HS-27A (cell line): Measurements from ENCODE around the gene OPTC.
"Not testable (repeated sequence)": the region's sequence is repeated elsewhere in the genome, so short reads cannot be mapped to it uniquely, and the experiment has no call there.

Experiments used
- DNase-seq: peaks from one replicate; pipeline ENCODE4 v3.0.0-alpha.2; 2012; ENCODE audit warnings: low read depth, missing footprints

OPTC gene

DNA sequence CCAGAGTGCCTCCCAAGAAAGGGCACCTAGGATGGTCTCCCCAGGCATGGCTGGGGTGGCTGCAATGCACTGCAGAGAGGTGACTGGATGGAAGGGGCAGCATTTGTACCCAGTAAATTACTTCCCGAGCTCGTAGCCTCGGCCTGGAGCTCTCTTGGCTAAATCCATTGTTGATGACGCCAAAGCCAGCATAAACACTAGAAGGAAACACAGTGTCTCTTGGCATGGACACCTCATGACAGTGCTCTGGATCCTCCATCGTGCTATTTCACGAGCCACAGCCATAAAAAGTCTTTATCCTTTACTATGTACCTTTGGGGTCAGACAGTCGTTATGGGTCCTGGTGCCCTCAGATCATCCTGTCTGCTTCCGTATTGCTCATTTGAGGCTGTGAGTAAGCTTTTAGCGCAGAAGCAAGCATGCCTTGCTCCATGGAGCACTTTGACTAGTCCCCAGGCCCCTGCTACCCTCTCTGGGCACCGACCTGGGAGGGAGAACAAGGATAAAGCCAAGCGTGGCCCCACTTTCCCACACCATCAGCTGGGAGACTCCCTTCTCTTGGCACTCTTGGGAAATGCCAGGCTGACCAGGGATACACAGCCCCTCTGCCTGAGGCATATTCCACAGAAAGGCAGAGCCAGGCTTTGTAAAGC, 28.7 kb upstream of the OPTC start:
- DNase-seq = no peak

DNA sequence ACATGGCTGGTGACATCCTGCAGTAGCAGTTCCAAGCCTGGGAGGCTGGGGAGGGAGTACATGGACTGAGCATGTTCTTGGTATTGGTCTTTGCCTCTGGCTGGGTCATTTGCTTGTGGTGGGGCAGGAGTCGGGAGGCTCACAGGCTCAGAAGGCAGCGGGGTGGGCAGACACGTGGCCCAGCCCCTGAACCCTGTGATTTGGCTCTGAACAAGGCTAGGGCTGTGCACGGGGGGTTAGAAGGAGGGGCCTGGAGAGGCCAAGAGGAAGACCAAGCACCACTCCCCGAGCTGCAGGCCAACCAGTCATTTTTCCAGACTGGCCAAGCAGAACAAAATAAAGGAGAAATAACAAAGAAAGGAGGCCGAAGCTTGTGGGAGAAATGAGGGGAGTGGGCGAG, 28.0 kb upstream of the OPTC start:
- no peak for DNase-seq

DNA sequence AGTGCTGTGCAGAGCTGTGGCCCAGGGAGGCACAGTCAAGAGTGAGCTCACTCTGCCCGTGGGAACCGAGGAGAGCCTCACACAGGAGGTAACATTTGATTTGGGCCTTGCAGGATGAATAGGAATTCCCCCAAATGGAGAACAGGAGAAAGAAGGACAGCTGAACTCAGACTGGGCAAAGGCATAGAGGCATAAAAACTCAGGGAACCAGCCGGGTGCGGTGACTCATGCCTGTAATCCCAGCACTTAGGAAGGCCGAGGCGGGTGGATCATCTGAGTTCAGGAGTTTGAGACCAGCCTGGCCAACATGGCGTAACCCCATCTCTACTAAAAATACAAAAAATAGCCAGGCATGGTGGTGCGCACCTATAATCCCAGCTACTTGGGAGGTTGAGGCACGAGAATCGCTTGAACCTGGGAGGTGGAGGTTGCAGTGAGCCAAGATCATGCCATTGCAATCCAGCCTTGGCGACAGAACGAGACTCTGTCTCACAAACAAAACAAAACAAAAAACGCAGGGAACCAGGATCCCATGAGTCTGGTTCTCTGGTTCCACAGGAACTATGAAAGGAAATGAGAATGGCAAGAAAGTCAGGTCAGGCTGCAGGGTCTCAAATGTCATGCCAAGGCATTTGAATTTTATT, 26.9 kb upstream of the OPTC start:
- DNase-seq = not testable (repeated sequence)

DNA sequence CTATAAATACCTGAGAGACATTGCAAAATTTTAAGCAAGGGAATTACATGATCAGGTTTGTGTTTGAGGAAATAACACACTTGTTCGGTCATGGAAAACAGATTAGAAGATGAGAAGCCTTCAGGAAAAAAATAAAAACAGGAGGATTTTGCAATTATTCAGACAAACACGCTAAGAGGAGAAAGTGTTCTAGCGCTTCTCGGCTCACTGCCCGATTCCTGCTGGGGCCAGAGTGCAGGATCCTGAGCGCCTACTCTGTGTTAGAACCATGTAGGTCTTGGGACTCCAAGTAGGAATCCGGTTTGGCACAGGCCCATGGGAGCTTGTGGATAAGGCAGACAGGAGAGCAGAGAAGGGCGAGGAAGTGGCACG, 26.4 kb upstream of the OPTC start:
- DNase-seq = no peak

DNA sequence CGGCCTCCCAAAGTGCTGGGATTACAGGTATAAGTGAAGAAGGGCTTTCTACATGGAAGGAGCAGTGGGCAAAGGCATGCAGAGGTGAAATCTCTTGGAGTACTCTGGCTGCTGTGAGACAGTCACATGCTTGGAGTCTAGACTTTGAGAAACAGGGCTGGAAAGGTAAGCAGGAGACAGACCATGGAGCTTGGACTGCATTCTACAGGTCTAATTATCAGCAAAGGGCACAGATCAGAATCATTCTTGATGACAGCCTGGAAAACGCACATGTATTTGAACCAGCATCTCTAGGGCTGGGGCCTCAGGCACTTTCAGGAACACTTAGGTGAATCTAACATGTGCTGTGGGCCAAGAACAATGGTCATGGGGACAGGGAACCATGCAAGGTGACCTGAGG, 25.6 kb upstream of the OPTC start:
- no peak for DNase-seq

DNA sequence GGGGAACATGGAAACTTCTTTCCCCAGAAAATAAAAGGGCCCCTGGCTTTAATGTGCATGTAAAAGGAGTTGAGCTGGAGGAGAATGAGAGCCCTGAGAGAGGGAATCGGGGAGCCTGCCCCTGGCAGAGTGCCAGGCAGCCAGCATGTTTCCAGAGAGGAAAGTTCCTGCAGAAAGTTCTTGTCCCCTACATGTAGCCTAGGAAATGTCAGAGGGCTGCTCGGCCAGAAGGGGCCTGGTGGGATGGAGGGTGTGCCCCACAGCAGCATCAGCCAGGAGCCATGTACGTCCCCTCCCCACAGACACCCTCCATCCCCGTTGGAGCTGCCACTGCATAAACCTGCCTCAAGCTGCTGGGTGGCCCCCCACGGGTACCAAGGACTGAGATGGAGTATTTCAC, 23.7 kb upstream of the OPTC start:
- no peak for DNase-seq

DNA sequence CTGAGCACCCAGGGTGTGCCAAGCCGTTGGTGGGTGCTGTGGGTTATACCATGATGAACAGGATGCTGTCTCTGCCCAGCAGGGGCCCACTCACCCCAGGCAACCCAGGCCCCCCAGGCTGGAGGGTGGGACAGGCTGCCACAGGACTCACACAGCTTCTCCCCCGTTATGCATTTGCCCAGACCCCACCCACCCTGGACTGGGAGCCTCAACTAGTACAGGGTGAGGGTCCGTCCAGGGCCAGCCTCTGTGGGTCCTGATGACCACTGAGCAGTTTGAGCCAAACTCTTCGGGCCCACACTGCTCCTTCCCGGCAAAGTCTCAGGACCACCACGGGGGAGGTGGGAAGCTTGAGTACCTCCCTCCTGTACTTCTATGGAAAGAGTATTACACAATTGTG, 22.1 kb upstream of the OPTC start:
- DNase-seq = no peak

DNA sequence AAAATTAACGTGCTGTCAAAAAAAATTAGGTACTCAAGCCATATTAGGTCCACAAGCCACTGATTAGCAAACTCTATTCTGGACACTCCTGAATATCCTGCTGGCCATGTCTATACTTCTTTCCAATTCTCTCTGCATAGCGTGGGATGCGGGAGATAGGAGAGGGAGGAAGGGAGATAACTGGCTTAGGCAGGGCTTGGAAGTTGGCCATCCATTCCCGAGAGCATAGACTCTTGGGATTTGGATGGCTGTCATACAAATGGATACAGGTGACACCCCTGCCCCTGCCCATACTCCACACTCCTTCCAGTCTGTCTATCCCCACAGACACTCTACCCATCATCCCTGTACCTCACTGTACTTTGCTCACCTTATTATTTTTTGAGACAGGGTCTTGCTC, 20.7 kb upstream of the OPTC start:
- no peak for DNase-seq

DNA sequence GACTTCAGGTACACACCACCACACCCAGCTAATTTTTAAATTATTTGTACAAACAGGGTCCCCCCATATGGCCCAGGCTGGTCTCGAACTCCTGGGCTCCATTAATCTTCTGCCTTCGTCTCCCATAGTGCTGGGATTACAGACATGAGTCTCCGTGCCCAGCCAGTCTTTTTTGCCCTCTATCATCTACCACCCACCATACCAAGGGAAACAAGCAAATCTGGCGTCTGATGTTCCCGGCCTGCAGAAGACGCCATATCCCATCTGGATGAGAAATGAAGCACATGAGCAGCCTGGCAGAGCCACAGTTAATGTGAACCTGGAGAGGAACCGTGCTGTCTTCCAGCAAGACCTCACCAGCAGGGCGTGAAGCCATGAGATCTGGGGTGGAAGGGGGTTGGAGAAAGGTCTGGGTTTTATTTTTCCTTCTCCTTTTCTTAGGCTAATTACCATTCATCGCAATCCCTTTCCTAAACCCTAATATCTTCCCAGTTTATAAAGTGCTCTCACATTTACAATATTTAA, 20.1 kb upstream of the OPTC start:
- no peak for DNase-seq

DNA sequence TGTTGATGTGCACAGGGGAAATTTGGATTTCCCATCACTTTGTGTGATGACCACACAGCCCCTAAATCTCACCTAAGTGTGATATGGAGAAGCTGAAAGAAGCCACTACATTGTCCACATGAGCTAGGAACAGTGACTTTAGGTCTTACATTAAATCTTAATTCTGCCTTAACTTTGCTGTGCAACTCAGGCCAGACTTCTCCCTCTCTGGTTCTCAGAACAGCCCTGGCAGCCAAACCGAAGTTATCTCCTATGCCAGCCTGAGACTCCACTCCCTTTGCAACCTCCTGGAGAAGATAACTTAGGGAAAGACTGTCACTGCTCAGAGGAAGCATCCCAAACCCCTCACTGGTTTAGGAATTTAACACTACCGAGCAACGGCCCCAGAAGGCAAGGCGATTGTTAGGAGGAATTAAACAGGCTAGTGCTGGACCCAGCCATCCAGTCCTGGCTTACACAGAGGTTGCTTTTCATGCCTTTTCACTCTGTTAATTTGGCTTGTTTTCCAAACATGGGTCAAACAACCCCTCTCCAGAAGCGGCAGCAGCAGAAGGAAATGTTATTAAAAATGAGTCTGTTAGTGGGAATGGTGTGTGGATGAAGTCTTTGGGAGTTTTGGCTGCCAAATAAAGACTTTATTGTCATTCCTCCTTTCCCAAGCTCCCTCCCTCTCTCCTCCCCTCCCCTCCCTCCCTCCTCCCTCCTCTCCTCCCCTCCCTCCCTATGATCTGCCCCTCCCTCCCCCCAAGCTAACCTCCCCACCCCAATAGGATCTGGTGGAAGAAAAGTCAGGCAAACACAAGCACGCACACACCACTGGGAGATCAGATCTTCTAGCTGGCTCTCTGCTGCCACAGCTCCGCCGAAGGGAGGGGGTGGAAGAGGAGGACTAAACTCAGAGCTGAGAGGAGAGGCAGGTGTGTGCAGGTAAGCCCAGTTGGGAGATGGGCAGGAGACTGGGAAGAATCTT, 18.7 kb upstream of the OPTC start, which contains the start of gene PRELP:
TSS of gene PRELP (plus strand) at position 795 of the 970 bp plus-strand sequence. CDS start 7,379 bp downstream, outside the sequence.
- no peak for DNase-seq

DNA sequence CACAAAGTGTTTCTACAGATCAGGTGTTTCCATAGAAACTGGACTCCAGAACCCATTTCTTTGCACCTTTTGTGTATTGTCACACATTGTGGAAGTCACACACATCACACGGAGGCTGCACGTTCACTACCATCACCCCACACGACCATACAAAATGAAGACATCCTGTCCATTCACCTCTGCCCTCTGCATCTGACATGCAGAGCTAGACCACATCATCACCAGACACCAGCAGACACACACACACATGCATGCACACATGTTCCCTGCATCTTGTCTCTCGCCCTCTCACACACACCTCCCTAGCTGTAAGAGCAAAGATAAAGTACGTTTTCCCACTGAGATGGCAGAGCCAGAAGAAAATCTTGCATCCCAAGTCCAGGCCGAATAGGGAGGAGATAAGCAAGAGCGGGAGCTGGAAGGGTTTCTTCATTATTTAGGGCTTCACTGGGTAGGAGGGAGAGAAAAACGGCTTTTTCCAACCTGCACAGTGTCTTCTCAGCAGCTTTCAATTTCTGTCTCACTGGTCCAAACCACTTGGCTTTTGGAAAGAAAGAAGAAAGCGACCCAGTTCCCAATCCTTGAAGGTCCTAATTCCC, 17.6 kb upstream of the OPTC start:
- no peak for DNase-seq

DNA sequence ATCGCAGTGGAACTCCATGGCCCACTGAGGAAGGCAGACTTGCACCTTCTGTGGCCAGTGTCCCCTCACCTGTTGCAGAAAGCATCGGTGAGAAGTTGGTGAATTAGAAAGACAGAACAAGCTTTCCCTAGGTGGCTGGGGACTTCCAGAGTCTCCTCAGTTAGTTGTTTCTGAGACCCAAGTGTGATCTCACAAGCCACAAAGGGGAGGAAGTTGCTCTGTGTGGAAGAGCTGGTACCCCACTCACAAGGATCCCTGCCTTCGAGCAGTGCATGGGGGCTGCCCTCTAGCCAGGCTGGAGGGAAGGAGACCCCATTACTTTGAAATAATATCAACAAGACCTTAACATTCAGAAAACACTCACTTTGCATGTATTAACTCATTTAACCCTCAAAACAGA, 16.2 kb upstream of the OPTC start:
- no peak for DNase-seq

DNA sequence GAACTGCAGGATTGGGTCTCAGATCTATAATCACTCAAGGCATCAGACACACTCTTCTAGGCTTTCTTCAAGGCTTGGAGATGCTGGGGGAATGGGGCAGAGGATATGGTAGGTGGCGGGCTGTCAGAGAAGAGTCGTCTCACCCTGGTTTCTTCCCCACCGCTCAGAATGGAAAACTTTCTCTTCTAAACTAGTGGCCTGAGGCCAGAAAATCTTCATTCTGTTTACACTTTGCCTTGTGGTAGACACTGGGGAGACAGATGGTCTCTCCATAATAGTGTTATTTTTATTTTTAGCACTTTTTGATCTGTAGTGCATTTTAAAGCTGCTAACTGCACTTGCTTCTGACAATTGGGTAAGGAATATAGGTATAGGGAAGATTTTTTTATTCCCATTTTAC, 15.7 kb upstream of the OPTC start:
- no peak for DNase-seq

DNA sequence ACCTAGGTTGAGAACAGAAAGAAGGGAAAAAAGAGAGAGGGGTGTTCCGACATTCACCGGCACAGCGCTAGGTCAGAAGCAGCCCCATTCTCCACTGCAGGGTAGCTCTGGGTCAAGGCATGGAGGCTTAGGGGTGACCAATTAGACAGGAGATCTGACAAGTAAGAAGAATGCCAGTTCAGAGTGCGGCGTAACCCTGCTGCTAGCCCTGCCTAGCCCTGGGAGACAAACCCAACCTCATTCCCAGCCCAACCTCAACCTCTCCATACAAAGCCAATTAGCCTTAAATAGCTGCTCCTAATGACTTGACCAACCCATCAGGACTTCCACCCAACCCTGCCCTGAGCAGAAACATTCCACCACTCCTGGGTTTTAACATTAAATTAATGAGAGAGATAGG, 15.0 kb upstream of the OPTC start:
- DNase-seq = no peak

DNA sequence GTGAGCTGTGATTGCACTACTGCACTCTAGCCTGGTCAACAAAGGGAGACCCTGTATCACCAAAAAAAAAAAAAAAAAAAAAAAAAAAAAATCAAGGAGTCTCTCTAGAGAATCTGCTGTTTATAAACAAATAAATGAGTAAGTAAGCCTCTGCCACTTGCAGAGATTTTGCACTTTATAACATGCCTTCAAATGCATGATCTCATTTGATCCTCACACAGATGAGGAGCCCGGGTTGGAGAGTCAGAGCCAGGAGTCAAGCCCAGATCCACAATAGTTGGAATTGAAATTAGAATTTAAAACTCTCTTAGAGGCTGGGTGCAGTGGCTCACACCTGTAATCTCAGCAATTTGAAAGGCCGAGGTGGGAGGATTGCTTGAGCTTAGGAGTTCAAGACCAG, 14.3 kb upstream of the OPTC start:
- DNase-seq = no peak

DNA sequence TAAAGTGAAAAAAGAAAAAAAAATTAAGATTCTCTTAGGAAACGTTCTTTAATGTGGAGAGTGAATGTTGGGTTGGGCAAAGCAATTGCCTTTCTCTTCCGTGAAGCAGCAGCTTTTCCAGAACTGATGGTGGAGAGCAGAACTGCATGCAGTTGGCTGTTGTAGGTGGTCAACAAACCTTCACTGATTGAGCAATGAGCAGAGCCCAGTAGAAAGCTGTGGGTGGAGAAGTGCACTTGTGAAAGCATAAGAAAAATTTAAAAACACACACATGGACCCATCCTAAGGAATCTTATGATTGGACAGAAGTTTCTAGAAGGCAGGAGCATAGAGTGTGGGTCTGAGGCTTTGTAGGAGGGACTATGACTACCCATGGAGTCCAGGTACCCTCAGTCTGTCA, 13.9 kb upstream of the OPTC start:
- DNase-seq = no peak

DNA sequence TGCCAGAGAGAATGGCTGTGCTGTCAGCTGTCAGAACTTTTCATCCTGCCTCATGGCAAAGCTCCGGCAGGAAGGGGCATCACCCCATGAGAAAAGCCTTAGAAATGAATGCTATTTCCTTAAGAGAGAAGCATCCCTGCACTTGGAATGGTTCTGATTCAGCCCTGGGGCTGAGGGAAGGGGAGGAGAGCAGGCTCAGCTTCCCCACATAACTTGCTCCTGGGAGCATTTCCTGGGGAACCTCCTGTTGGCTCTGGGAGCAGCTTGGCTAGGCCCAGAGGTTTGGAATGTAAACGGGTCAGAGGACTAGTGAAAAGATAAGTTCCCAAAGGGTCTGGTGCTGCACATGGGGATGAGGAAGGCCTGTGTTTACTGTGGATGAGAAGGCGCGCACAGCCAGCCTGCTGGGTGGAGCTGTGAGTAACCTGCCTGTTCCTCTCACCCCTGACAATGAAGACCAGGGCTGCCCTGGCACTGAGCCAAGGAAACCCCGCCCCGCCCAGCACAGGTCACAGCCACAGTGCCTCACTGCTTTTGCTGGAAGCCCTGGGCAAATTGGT, 13.3 kb upstream of the OPTC start:
- DNase-seq = peak; percentile 91

DNA sequence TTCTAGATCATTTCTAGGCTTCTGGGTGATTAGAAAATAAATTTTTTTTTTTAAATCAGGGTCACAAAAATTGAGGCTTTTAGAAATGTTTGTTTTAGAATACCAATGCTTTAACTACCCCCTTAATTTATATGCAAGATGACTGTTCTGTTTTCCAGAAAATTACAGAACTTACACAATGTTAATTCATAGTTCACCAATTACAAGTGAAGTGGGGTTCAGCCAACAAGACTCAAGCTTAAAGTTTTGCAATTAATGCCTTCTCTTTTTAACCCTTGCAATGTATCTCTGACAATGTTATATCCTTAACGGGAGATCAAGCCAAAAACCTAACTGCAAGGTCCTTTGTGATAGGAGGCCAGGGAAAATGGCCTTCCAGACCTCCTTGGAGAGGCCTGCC, 12.8 kb upstream of the OPTC start:
- no peak for DNase-seq

DNA sequence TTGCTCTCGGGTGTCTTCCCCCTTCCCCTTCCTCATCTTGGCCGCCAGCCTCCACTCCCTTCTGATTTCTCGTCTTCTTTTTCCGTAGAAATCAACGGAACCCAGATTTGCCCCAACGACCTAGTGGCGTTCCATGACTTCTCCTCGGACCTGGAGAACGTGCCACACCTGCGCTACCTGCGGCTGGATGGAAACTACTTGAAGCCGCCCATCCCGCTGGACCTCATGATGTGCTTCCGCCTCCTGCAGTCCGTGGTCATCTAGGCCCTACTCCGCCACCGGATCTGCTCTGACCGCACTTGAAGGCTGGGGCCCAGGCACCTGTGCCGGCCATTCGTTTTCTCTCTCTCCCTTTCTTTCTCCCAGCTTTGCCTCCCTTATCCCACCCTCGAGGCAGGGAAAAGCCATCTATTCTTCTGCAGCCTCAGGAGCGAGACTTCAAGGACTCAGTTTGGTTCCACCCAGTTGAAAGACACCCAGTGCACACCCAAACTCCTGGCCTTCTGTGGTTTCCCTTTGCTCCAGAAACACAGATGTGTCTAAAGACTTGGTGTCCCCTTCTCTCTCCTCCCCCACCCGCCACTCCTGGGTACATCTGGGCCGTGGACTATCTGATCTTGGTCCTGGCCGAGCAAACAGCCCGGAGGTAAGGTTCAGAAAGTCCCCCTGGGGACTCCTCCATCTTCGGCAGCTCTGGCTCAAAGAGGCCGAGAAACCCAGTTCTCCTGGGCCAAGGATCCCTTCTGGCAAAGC, 7.2 kb upstream of the OPTC start:
- no peak for DNase-seq

DNA sequence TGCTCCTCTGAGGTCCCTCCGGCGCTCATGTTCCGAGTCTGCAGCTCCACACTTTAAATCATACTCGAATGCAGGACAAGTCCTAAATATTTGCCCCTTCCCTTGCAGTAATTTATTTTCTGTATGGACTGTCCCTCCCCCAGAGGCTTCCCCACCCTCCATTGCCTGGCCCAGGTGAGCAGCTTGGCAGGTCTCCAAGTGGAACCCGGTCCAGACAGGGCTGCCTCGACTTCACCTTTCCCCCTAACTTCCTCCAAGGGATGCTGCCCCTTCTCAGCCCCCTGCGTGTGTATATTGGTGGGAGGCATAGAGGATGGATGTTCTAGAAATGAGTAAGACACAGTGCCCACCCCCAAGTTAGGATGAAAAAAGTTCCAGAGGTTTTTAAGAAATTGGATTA, 5.4 kb upstream of the OPTC start:
- no peak for DNase-seq

DNA sequence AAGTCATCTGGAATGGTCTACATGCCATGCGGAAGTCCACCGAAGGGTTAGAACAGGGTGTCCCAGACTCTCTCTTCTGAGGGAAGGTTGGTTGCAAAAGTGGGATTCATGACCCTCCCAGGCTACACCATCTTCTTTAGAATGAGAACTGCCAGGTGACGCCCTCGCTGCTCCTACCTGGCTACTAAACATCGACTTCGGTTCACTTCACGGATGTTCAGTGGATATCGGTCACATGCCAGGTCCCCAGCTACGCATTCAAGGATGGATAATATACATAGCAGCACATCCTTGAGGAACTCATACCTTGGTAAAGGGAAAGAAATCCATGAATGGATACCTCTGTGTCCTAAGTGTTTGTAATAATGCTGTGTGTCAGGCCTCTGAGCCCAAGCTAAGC, 3.3 kb upstream of the OPTC start:
- no peak for DNase-seq
